ENCODE data around the gene CFL2. TPM values are rescaled to one million over a fixed set of nuclear protein-coding genes. Genes with fewer than 3 reads are reported as not detected.
A peak's percentile ranks its signal among the peaks of the same experiment; 100 is the strongest.

The CFL2 gene
- polyA plus RNA-seq, 3 donors = 2.0 to 3.8 (median 3.5) TPM

DNA sequence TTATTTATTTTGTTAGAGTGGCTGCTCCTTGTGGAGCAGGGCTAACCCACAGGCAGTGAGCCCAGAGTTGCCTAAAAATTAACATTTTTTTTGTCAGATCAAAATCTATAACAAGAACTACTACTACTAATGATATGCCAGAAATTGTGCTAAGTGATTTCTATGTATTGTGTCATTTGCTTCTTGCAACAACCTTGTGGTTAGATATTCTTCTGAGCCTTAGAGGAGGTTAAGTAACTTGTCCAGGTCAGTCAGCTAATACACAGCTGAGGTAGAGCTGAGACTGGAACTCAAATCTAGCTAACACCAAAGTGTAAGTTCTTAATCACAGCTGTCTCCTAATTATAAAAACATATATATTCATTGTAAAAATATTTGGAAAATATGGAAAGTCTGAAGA, 29.8 kb downstream of the CFL2 start:
- no peak overlapping the region for H3K9ac ChIP-seq (ENCODE audit: insufficient read depth, low read length, poor library complexity, severe bottlenecking)
- Mint-ChIP-seq H3K36me3 (no peaks in the 10 kb centered on the region), H3K27me3 (ENCODE audit: low read depth in 3 of 3) (peaks cover 0 to 6% (median 2%) of the 10 kb centered on the region in 3 donors), H3K4me1 (peaks cover 5% of the 10 kb centered on the region), H3K9me3 (no peaks in the 10 kb centered on the region), H3K27ac (no peak overlapping the region), H3K4me3 (no peak overlapping the region)
- no peaks in the 10 kb centered on the region for H3K36me3 ChIP-seq (replicated peaks in 1 of 2; ENCODE audit: control insufficient read depth in 1 of 2, insufficient read depth in 2 of 2, low read length in 2 of 2)
- no peak overlapping the region for H3K27ac ChIP-seq (ENCODE audit: low read depth in 1 of 2, low read length in 2 of 2)
- no peak for DNase-seq
- no peak overlapping the region for H3K4me2 ChIP-seq (replicated peaks; ENCODE audit: extremely low read depth, low read length, poor library complexity, severe bottlenecking)
- no peaks in the 10 kb centered on the region for H4K20me1 ChIP-seq (ENCODE audit: insufficient read depth, low read length)
- no peaks in the 10 kb centered on the region for H3K79me2 ChIP-seq (ENCODE audit: insufficient read depth, low read length)
- no peak overlapping the region for H2AFZ ChIP-seq (ENCODE audit: insufficient read depth, low read depth, low read length, poor library complexity, severe bottlenecking)
- intact Hi-C loops (cut with micrococcal nuclease) = no loop called here
- TF ChIP-seq, protein P1, sequence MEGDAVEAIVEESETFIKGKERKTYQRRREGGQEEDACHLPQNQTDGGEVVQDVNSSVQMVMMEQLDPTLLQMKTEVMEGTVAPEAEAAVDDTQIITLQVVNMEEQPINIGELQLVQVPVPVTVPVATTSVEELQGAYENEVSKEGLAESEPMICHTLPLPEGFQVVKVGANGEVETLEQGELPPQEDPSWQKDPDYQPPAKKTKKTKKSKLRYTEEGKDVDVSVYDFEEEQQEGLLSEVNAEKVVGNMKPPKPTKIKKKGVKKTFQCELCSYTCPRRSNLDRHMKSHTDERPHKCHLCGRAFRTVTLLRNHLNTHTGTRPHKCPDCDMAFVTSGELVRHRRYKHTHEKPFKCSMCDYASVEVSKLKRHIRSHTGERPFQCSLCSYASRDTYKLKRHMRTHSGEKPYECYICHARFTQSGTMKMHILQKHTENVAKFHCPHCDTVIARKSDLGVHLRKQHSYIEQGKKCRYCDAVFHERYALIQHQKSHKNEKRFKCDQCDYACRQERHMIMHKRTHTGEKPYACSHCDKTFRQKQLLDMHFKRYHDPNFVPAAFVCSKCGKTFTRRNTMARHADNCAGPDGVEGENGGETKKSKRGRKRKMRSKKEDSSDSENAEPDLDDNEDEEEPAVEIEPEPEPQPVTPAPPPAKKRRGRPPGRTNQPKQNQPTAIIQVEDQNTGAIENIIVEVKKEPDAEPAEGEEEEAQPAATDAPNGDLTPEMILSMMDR (IDR thresholded peaks at IDR 0.05) = no peak
- H3K4me1 ChIP-seq (ENCODE audit: control insufficient read depth in 1 of 2, insufficient read depth in 2 of 2, low read length in 2 of 2) = peaks cover 0 to 3% of the 10 kb centered on the region in 2 donors
- no peaks in the 10 kb centered on the region for H3K9me3 ChIP-seq (replicated peaks in 1 of 2; ENCODE audit: control insufficient read depth in 1 of 2, insufficient read depth in 1 of 2, low read length in 2 of 2)
- H3K4me3 ChIP-seq (replicated peaks in 1 of 3; ENCODE audit: low read depth in 2 of 3, low read length in 3 of 3) = no peak overlapping the region
- no peaks in the 10 kb centered on the region for H3K27me3 ChIP-seq (ENCODE audit: control insufficient read depth in 2 of 2, insufficient read depth in 2 of 2, low read length in 2 of 2)

DNA sequence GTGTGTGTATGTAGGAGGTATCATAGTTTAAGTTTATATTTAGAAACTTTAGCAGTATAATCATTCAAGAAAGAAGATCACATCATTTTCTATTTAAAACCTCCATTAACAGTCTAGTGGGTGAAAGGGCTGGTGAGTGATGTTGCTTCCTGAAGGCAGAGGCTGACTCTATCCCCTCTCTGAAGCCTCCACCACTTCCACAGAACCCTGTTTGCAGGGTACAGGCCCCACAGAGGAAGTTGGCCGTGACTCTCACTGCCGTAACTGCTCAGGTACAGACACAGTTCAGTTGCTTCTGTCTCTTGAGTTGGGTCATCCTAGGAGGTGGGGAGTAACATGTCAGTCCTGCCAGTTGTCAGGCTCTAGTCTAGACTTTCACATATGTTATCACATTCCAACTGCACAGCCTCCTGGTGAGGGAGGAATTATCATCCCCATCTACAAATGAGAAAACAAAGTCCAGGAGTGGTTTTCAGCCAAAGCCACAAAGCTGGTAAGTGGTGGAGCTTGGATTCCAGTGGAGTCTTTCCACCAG, 31.5 kb downstream of the CFL2 start:
- no peak overlapping the region for H3K27ac Mint-ChIP-seq
- no CpG with 5 or more reads among the region's 2 CpGs for WGBS (ENCODE audit: insufficient coverage)
- no peaks in the 10 kb centered on the region for H4K20me1 ChIP-seq (ENCODE audit: insufficient read depth, low read length)
- TF ChIP-seq, protein P1 (IDR thresholded peaks at IDR 0.05) = no peak
- no peaks in the 10 kb centered on the region for H3K9me3 ChIP-seq (replicated peaks in 1 of 2; ENCODE audit: control insufficient read depth in 1 of 2, insufficient read depth in 1 of 2, low read length in 2 of 2)
- H3K9me3 Mint-ChIP-seq = no peaks in the 10 kb centered on the region
- H3K79me2 ChIP-seq (ENCODE audit: insufficient read depth, low read length) = no peaks in the 10 kb centered on the region
- H3K4me1 Mint-ChIP-seq = peaks cover 5% of the 10 kb centered on the region
- no peak for DNase-seq
- no peak overlapping the region for H3K27ac ChIP-seq (ENCODE audit: low read depth in 1 of 2, low read length in 2 of 2)
- H3K36me3 Mint-ChIP-seq = no peaks in the 10 kb centered on the region
- H3K27me3 ChIP-seq (ENCODE audit: control insufficient read depth in 2 of 2, insufficient read depth in 2 of 2, low read length in 2 of 2) = no peaks in the 10 kb centered on the region
- H3K27me3 Mint-ChIP-seq (ENCODE audit: low read depth in 3 of 3) = peaks cover 0 to 6% (median 2%) of the 10 kb centered on the region in 3 donors
- H3K4me2 ChIP-seq (replicated peaks; ENCODE audit: extremely low read depth, low read length, poor library complexity, severe bottlenecking) = no peak overlapping the region
- intact Hi-C loops (cut with micrococcal nuclease) = no loop called here
- H3K4me3 ChIP-seq (replicated peaks in 1 of 3; ENCODE audit: low read depth in 2 of 3, low read length in 3 of 3) = no peak overlapping the region
- no peaks in the 10 kb centered on the region for H3K36me3 ChIP-seq (replicated peaks in 1 of 2; ENCODE audit: control insufficient read depth in 1 of 2, insufficient read depth in 2 of 2, low read length in 2 of 2)
- no peak overlapping the region for H3K4me3 Mint-ChIP-seq
- H3K4me1 ChIP-seq (ENCODE audit: control insufficient read depth in 1 of 2, insufficient read depth in 2 of 2, low read length in 2 of 2) = peaks cover 0 to 3% of the 10 kb centered on the region in 2 donors
- peak overlapping the region; percentile 35 for H2AFZ ChIP-seq (ENCODE audit: insufficient read depth, low read depth, low read length, poor library complexity, severe bottlenecking)
- H3K9ac ChIP-seq (ENCODE audit: insufficient read depth, low read length, poor library complexity, severe bottlenecking) = no peak overlapping the region
